K562 (cell line): ENCODE data around the gene AKT1. TPM values are rescaled to one million over a fixed set of nuclear protein-coding genes. Genes with fewer than 3 reads are reported as not detected.

ENCODE experiments used
- C11orf30 ChIP-seq: fragments of 450-650 bp; IDR thresholded peaks from 2 replicates; pipeline ENCODE4 v1.6.1; 2016; ENCODE audit warnings: low read depth, mild to moderate bottlenecking
- DIDO1 ChIP-seq: fragments of 450-650 bp; IDR thresholded peaks from 2 replicates; pipeline ENCODE4 v1.6.1; 2016; ENCODE audit warnings: low read depth, missing biosample characterization, missing genetic modification characterization
- GATAD2B ChIP-seq: fragments of 450-650 bp; IDR thresholded peaks from 2 replicates; pipeline ENCODE4 v1.6.1; 2017; ENCODE audit warnings: mild to moderate bottlenecking, borderline replicate concordance
- IRF1 ChIP-seq: sonication (generic); formaldehyde crosslinking; IDR thresholded peaks from 2 replicates; pipeline ENCODE4 v1.8.0; 2022; ENCODE audit warnings: missing genetic modification reagents, mild to moderate bottlenecking, borderline replicate concordance
- KLF13 ChIP-seq: fragments of 450-650 bp; IDR thresholded peaks from 2 replicates; pipeline ENCODE4 v1.6.1; 2016; ENCODE audit warnings: missing genetic modification characterization, low read depth, mild to moderate bottlenecking, missing compliant biosample characterization, moderate library complexity, borderline replicate concordance
- PHB ChIP-seq: fragments of 250-450 bp; sonication (Bioruptor Pico); IDR thresholded peaks from 2 replicates; pipeline ENCODE4 v1.5.0; 2021
- PPARD ChIP-seq: fragments of 250-450 bp; sonication (Bioruptor Pico); IDR thresholded peaks from 2 replicates; pipeline ENCODE4 v1.8.0; 2022; ENCODE audit warnings: inconsistent platforms, mild to moderate bottlenecking, moderate library complexity
- PRDM10 ChIP-seq: fragments of 450-650 bp; IDR thresholded peaks from 2 replicates; pipeline ENCODE4 v1.6.1; 2018; ENCODE audit not compliant: partially characterized antibody
- PRMT5 ChIP-seq: sonication (generic); formaldehyde crosslinking; IDR thresholded peaks from 2 replicates; pipeline ENCODE4 v1.5.0; 2020; ENCODE audit warnings: missing genetic modification reagents
- RBM25 ChIP-seq: fragments of 200-400 bp; formaldehyde crosslinking; IDR thresholded peaks from 2 replicates; pipeline ENCODE4 v1.6.1; 2018; ENCODE audit warnings: low read length, low read depth, moderate library complexity; ENCODE audit not compliant: severe bottlenecking
- RBM34 ChIP-seq: fragments of 200-400 bp; formaldehyde crosslinking; IDR thresholded peaks from 2 replicates; pipeline ENCODE4 v1.6.1; 2018; ENCODE audit warnings: low read length, borderline replicate concordance; ENCODE audit not compliant: insufficient read depth
- SMARCC2 ChIP-seq: fragments of 450-650 bp; IDR thresholded peaks from 2 replicates; pipeline ENCODE4 v1.6.1; 2017; ENCODE audit warnings: antibody characterized with exemption, moderate library complexity, mild to moderate bottlenecking, low read depth
- THRB ChIP-seq: fragments of 450-650 bp; formaldehyde crosslinking; conservative IDR thresholded peaks from 2 replicates; pipeline ENCODE4 v1.4.0; 2022; ENCODE audit warnings: mild to moderate bottlenecking, missing genetic modification characterization
- TRIM24 ChIP-seq, 2 experiments: fragments of 450-650 bp; IDR thresholded peaks; 2 replicates each; pipeline ENCODE4 v1.6.1; 2016
- ZBTB2 ChIP-seq: fragments of 450-650 bp; IDR thresholded peaks from 2 replicates; pipeline ENCODE4 v1.6.1; 2016; ENCODE audit warnings: antibody characterized with exemption
- ZNF518B ChIP-seq: fragments of 250-450 bp; sonication (Bioruptor Pico); IDR thresholded peaks from 2 replicates; pipeline ENCODE4 v1.5.0; 2021; ENCODE audit warnings: mild to moderate bottlenecking, moderate library complexity
- polyA plus RNA-seq, 8 experiments: library from polyadenylated mRNA; depleted of rRNA in 4 of 8; stranded (reverse) in 5 of 8; unstranded in 3 of 8; fragments of >200 nt; fragmentation: Nextera tagmentation in 2 of 8; fragmentation: Illumina TruSeq in 1 of 8; extraction: Ambion mirVana in 2 of 8; extraction: Trizol in 1 of 8; gene quantifications; 2 replicates each; pipeline versions ENCODE4 v1.2.1 to v1.2.3, GENCODE V29; 2011 to 2014; ENCODE audit warnings: inconsistent platforms in 1 of 8, missing spikeins in 1 of 8
- total RNA-seq, 7 experiments: library from RNA; depleted of rRNA in 6 of 7; stranded (reverse); fragments of >200 nt in 6 of 7; fragmentation: Illumina TruSeq in 2 of 7; extraction: Trizol in 2 of 7; gene quantifications; 2 replicates each; pipeline versions ENCODE4 v1.2.1 to v1.2.3, GENCODE V29; 2011 to 2021; ENCODE audit warnings: low replicate concordance in 1 of 7

AKT1 gene
- total and polyA plus RNA-seq, 9 of the 15 experiments (the other 6 are each of a cell fraction or from before 2014, with no cell fraction given): 0.49 to 132 (median 75.1) TPM

GRCh38 chr14:104751539-104752422, 43.8 kb downstream of the AKT1 start (continued):
- TF ChIP-seq THRB (CRISPR knock-in tag): no peak
- no peak for TF ChIP-seq TRIM24 (IDR thresholded peaks at IDR 0.05)
- no peak for TF ChIP-seq IRF1 (CRISPR knock-in tag)
- TF ChIP-seq ZBTB2: no peak
- no peak for TF ChIP-seq RBM34
- TF ChIP-seq DIDO1 (tag): no peak
- no peak for TF ChIP-seq GATAD2B
- TF ChIP-seq C11orf30: no peak
- TF ChIP-seq ZNF518B (CRISPR knock-in tag): no peak
- TF ChIP-seq KLF13: no peak
- TF ChIP-seq PHB (CRISPR knock-in tag): no peak
- no peak for TF ChIP-seq SMARCC2
- TF ChIP-seq PRMT5 (CRISPR knock-in tag): no peak
- TF ChIP-seq RBM25: no peak
- no peak for TF ChIP-seq PPARD (CRISPR knock-in tag)
- no peak for TF ChIP-seq PRDM10
